ENCODE results near the gene RANBP9.

GRCh38 chr6:13653296-13653695 is 58.3 kb downstream of the RANBP9 start:
- no peak for TF ChIP-seq CTCF (IDR thresholded peaks at IDR 0.05)
- no peak for TF ChIP-seq POLR2A (IDR thresholded peaks at IDR 0.05)
